HCT116 (cell line): Measurements from ENCODE around the gene ANTXRL. TPM values are rescaled to one million over a fixed set of nuclear protein-coding genes. Genes with fewer than 3 reads are reported as not detected.

ENCODE experiments used
- ATAC-seq: fragments of 200-7000 bp; cut with Tn5 transposase; 2 replicates; pipeline ENCODE4 v1.9.1; 2020; ENCODE audit warnings: mild to moderate bottlenecking, moderate library complexity
- BruUV-seq: library from RNA; stranded (reverse); fragments of 400-500 nt; replicated peaks from 2 replicates; lab custom pipeline; 2021; lab: Mats Ljungman, UMichigan
- CTCF ChIA-PET: fragments of 300-600 bp; sonication (Branson Sonifier 250); formaldehyde crosslinking; loops from one replicate; lab custom pipeline; 2021; ENCODE audit warnings: antibody characterized with exemption; lab: Charles Lee
- POLR2A ChIA-PET: fragments of 300-600, 350-600 bp; sonication (Branson Sonifier 250); formaldehyde crosslinking; loops from one replicate; lab custom pipeline; 2021; ENCODE audit warnings: antibody characterized with exemption; lab: Charles Lee
- RAD21 ChIA-PET, 2 experiments: fragments of 300-600 bp; sonication (Branson Sonifier 250); formaldehyde crosslinking; loops; one replicate each; lab custom pipeline; 2023; ENCODE audit warnings: low total read pairs in 2 of 2; ENCODE audit not compliant: uncharacterized antibody in 2 of 2, unreplicated experiment in 2 of 2, low non-redundant PET in 1 of 2; lab: Charles Lee
- DNase-seq: peaks from one replicate; pipeline ENCODE4 v3.0.0-alpha.2; 2010; ENCODE audit warnings: low read depth, low spot score
- H2AFZ ChIP-seq: fragments of 200-600 bp; shearing (Covaris generic), sonication (generic); 2 replicates; pipeline ENCODE4 v1.6.1; 2017; ENCODE audit warnings: low read depth, mixed run types, mixed read lengths, antibody characterized with exemption, low read length; ENCODE audit not compliant: poor library complexity, severe bottlenecking
- H3K27ac ChIP-seq: 2 replicates; pipeline ENCODE4 v1.5.1; 2012; ENCODE audit warnings: low read depth, low read length
- H3K27me3 ChIP-seq: fragments of 200-600 bp; sonication (generic); 2 replicates; pipeline ENCODE4 v1.6.1; 2016; ENCODE audit warnings: mixed run types, low read length, mixed read lengths; ENCODE audit not compliant: insufficient read depth
- H3K36me3 ChIP-seq, 2 experiments: fragments of 200-500 bp in 1 of 2; fragments of 200-600 bp in 1 of 2; sonication (Bioruptor generic) in 1 of 2; sonication (generic) in 1 of 2; 2 replicates each; pipeline versions ENCODE4 v1.5.1 to v1.6.1; 2014 to 2016; ENCODE audit warnings: low read length in 2 of 2, inconsistent platforms in 1 of 2, mixed read lengths in 1 of 2, mixed run types in 1 of 2; ENCODE audit not compliant: insufficient read depth in 2 of 2, control insufficient read depth in 1 of 2
- H3K4me1 ChIP-seq, 2 experiments: fragments of 200-600 bp in 1 of 2; sonication (generic) in 1 of 2; 2 replicates each; pipeline versions ENCODE4 v1.5.1 to v1.6.1; 2012 to 2017; ENCODE audit warnings: low read length in 2 of 2, inconsistent platforms in 1 of 2, mild to moderate bottlenecking in 1 of 2, mixed read lengths in 1 of 2, mixed run types in 1 of 2, moderate library complexity in 1 of 2; ENCODE audit not compliant: insufficient read depth in 2 of 2, control insufficient read depth in 1 of 2
- H3K4me2 ChIP-seq: fragments of 200-600 bp; sonication (generic); 2 replicates; pipeline ENCODE4 v1.6.1; 2017; ENCODE audit warnings: mixed run types, low read length, mixed read lengths
- H3K4me3 ChIP-seq, 2 experiments: fragments of 200-600 bp in 1 of 2; sonication (generic) in 1 of 2; replicated peaks in 1 of 2; 2 replicates each; pipeline ENCODE4 v1.5.1; 2011 to 2016; ENCODE audit warnings: low read length in 2 of 2, control low read depth in 1 of 2, low read depth in 1 of 2, mild to moderate bottlenecking in 1 of 2, mixed read lengths in 1 of 2, mixed run types in 1 of 2
- H3K79me2 ChIP-seq: fragments of 200-600 bp; sonication (generic); 2 replicates; pipeline ENCODE4 v1.6.1; 2017; ENCODE audit warnings: mild to moderate bottlenecking, mixed run types, low read length, moderate library complexity, mixed read lengths; ENCODE audit not compliant: insufficient read depth
- H3K9ac ChIP-seq: fragments of 200-600 bp; sonication (generic); 2 replicates; pipeline ENCODE4 v1.6.1; 2016; ENCODE audit warnings: low read length, mixed read lengths
- H3K9me2 ChIP-seq: fragments of 200-600 bp; sonication (generic), shearing (Covaris generic); 2 replicates; pipeline ENCODE4 v1.6.1; 2017; ENCODE audit warnings: mixed run types, mild to moderate bottlenecking, moderate library complexity; ENCODE audit not compliant: insufficient read depth
- H3K9me3 ChIP-seq, 2 experiments: fragments of 200-500 bp in 1 of 2; fragments of 200-600 bp in 1 of 2; sonication (Bioruptor generic) in 1 of 2; sonication (generic) in 1 of 2; 2 replicates each; pipeline ENCODE4 v1.6.1; 2014 to 2017; ENCODE audit warnings: low read length in 2 of 2, mixed read lengths in 2 of 2, inconsistent platforms in 1 of 2, low read depth in 1 of 2, mild to moderate bottlenecking in 1 of 2, mixed run types in 1 of 2, moderate library complexity in 1 of 2; ENCODE audit not compliant: control insufficient read depth in 1 of 2, insufficient read depth in 1 of 2
- H4K20me1 ChIP-seq: fragments of 200-600 bp; sonication (generic), shearing (Covaris generic); 2 replicates; pipeline ENCODE4 v1.6.1; 2017; ENCODE audit warnings: mixed run types, mild to moderate bottlenecking, moderate library complexity; ENCODE audit not compliant: insufficient read depth
- ATF3 ChIP-seq: IDR thresholded peaks from 2 replicates; pipeline ENCODE4 v1.6.1; 2012
- CBX3 ChIP-seq: IDR thresholded peaks from 2 replicates; pipeline ENCODE4 v1.6.1; 2012; ENCODE audit warnings: low read depth
- CEBPB ChIP-seq: IDR thresholded peaks from 2 replicates; pipeline ENCODE4 v1.6.1; 2012; ENCODE audit warnings: low read depth
- EGR1 ChIP-seq: IDR thresholded peaks from 2 replicates; pipeline ENCODE4 v1.6.1; 2012; ENCODE audit warnings: low read depth
- ELF1 ChIP-seq: IDR thresholded peaks from 2 replicates; pipeline ENCODE4 v1.6.1; 2012; ENCODE audit warnings: low read depth, borderline replicate concordance
- EZH2 ChIP-seq: fragments of 200-600 bp; sonication (generic); IDR thresholded peaks from 2 replicates; pipeline ENCODE4 v1.6.1; 2017; ENCODE audit warnings: antibody characterized with exemption, mixed run types
- EZH2phosphoT487 ChIP-seq: fragments of 200-600 bp; IDR thresholded peaks from 2 replicates; pipeline ENCODE4 v1.6.1; 2018; ENCODE audit warnings: antibody characterized with exemption, borderline replicate concordance
- JUND ChIP-seq: IDR thresholded peaks from 2 replicates; pipeline ENCODE4 v1.6.1; 2012
- MAX ChIP-seq: IDR thresholded peaks from 2 replicates; pipeline ENCODE4 v1.6.1; 2012
- POLR2A ChIP-seq: IDR thresholded peaks from 2 replicates; pipeline ENCODE4 v1.7.0; 2011; ENCODE audit warnings: borderline replicate concordance; ENCODE audit not compliant: insufficient read depth, insufficient read length; ENCODE audit errors: extremely low read depth
- POLR2AphosphoS5 ChIP-seq: IDR thresholded peaks from 2 replicates; pipeline ENCODE4 v1.6.1; 2011; ENCODE audit warnings: mild to moderate bottlenecking, low read depth, low read length, moderate library complexity
- REST ChIP-seq: IDR thresholded peaks from 2 replicates; pipeline ENCODE4 v1.6.1; 2012; ENCODE audit warnings: low read depth
- SP1 ChIP-seq: IDR thresholded peaks from 2 replicates; pipeline ENCODE4 v1.6.1; 2012; ENCODE audit warnings: low read depth
- SRF ChIP-seq: IDR thresholded peaks from 2 replicates; pipeline ENCODE4 v1.6.1; 2012; ENCODE audit warnings: low read depth
- TCF7L2 ChIP-seq: IDR thresholded peaks from 2 replicates; pipeline ENCODE4 v1.7.0; 2011; ENCODE audit warnings: borderline replicate concordance, inconsistent platforms; ENCODE audit not compliant: insufficient read depth, insufficient read length; ENCODE audit errors: extremely low read depth
- YY1 ChIP-seq: IDR thresholded peaks from 2 replicates; pipeline ENCODE4 v1.6.1; 2011; ENCODE audit warnings: low read length, low read depth, moderate library complexity, mild to moderate bottlenecking; ENCODE audit not compliant: insufficient replicate concordance; ENCODE audit errors: extremely low read depth
- ZFX ChIP-seq: fragments of 450-650 bp; IDR thresholded peaks from 2 replicates; pipeline ENCODE4 v1.6.1; 2017
- ZNF274 ChIP-seq: fragments of 200-500 bp; sonication (Bioruptor generic); IDR thresholded peaks from 2 replicates; pipeline ENCODE4 v1.6.1; 2014; ENCODE audit warnings: mild to moderate bottlenecking, low read depth, low read length, inconsistent platforms
- intact Hi-C: fragments of 100-400 bp; cut with micrococcal nuclease; formaldehyde crosslinking; loops from 2 replicates; pipeline ENCODE4 v1.10.0; 2022
- total RNA-seq: library from RNA; stranded (reverse); gene quantifications from one replicate; pipeline ENCODE4 v1.2.1, GENCODE V29; 2021; ENCODE audit not compliant: unreplicated experiment
- TF ChIP-seq, protein P1 (sequence below): IDR thresholded peaks from 2 replicates; pipeline ENCODE4 v1.6.1; 2011; ENCODE audit warnings: mild to moderate bottlenecking, low read length, moderate library complexity; ENCODE audit not compliant: insufficient replicate concordance; ENCODE audit errors: extremely low read depth
- TF ChIP-seq, protein P2 (sequence below), 3 experiments: fragments of 200-600 bp in 1 of 3; sonication (generic) in 1 of 3; IDR thresholded peaks in 2 of 3; conservative IDR thresholded peaks in 1 of 3; 2 replicates each; pipeline ENCODE4 v1.5.1; 2012 to 2017; ENCODE audit warnings: low read depth in 2 of 3, low read length in 2 of 3, antibody characterized with exemption in 1 of 3, borderline replicate concordance in 1 of 3, control low read depth in 1 of 3, mild to moderate bottlenecking in 1 of 3, mixed read lengths in 1 of 3, mixed run types in 1 of 3, moderate library complexity in 1 of 3; ENCODE audit not compliant: insufficient read depth in 1 of 3

Gene ANTXRL
- total RNA-seq, 1 experiment from 2014 or later: not detected

GRCh38 chr10:46311501-46311951 is 24.7 kb downstream of the ANTXRL start:
- CTCF ChIA-PET: no interaction called here
- TF ChIP-seq MAX: no peak
- TF ChIP-seq POLR2A: no peak
- no peak for TF ChIP-seq CBX3
- TF ChIP-seq, protein P1, sequence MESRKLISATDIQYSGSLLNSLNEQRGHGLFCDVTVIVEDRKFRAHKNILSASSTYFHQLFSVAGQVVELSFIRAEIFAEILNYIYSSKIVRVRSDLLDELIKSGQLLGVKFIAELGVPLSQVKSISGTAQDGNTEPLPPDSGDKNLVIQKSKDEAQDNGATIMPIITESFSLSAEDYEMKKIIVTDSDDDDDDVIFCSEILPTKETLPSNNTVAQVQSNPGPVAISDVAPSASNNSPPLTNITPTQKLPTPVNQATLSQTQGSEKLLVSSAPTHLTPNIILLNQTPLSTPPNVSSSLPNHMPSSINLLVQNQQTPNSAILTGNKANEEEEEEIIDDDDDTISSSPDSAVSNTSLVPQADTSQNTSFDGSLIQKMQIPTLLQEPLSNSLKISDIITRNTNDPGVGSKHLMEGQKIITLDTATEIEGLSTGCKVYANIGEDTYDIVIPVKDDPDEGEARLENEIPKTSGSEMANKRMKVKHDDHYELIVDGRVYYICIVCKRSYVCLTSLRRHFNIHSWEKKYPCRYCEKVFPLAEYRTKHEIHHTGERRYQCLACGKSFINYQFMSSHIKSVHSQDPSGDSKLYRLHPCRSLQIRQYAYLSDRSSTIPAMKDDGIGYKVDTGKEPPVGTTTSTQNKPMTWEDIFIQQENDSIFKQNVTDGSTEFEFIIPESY: no peak
- no peak for TF ChIP-seq SP1
- no peak for TF ChIP-seq JUND
- no peak for TF ChIP-seq TCF7L2
- no peak for TF ChIP-seq SRF
- TF ChIP-seq ELF1: no peak
- TF ChIP-seq POLR2AphosphoS5: no peak
- no peak for TF ChIP-seq ATF3
- no peak for TF ChIP-seq EZH2
- TF ChIP-seq ZNF274: no peak
- no peak for TF ChIP-seq EZH2phosphoT487
- TF ChIP-seq, protein P2, sequence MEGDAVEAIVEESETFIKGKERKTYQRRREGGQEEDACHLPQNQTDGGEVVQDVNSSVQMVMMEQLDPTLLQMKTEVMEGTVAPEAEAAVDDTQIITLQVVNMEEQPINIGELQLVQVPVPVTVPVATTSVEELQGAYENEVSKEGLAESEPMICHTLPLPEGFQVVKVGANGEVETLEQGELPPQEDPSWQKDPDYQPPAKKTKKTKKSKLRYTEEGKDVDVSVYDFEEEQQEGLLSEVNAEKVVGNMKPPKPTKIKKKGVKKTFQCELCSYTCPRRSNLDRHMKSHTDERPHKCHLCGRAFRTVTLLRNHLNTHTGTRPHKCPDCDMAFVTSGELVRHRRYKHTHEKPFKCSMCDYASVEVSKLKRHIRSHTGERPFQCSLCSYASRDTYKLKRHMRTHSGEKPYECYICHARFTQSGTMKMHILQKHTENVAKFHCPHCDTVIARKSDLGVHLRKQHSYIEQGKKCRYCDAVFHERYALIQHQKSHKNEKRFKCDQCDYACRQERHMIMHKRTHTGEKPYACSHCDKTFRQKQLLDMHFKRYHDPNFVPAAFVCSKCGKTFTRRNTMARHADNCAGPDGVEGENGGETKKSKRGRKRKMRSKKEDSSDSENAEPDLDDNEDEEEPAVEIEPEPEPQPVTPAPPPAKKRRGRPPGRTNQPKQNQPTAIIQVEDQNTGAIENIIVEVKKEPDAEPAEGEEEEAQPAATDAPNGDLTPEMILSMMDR (IDR thresholded peaks at IDR 0.05 in 2 of 3, conservative IDR thresholded peaks at IDR 0.05 in 1 of 3; ENCODE audit: borderline replicate concordance in 1 of 3, insufficient read depth in 1 of 3, low read depth in 2 of 3, low read length in 2 of 3): no peak
- no peak for TF ChIP-seq CEBPB
- TF ChIP-seq REST: no peak
- no peak for TF ChIP-seq ZFX
- no peak for TF ChIP-seq YY1
- no peak for TF ChIP-seq EGR1
- Histone ChIP-seq H3K36me3 (no peaks in the 10 kb centered on the region), H3K9me3 (no peaks in the 10 kb centered on the region), H3K4me1 (peaks cover 0 to 11% of the 10 kb centered on the region in 2 experiments; a peak in 1 of 4 replicates), H3K9ac (no peak overlapping the region), H3K27ac (no peak overlapping the region), H4K20me1 (no peaks in the 10 kb centered on the region), H3K9me2 (no peaks in the 10 kb centered on the region), H3K4me2 (no peak overlapping the region), H3K27me3 (no peaks in the 10 kb centered on the region), H3K4me3 (no peak overlapping the region), H3K79me2 (no peaks in the 10 kb centered on the region), H2AFZ (no peak overlapping the region)
- RAD21 ChIA-PET: no interaction called here
- DNase-seq: no peak
- POLR2A ChIA-PET: no interaction called here
- no peak for ATAC-seq
- no TSS peak for BruUV-seq
- intact Hi-C loops: no loop called here
